Panc1 (cell line): ENCODE data around the gene DAAM2. TPM values are rescaled to one million over a fixed set of nuclear protein-coding genes. Genes with fewer than 3 reads are reported as not detected.

Source experiments
- ATAC-seq: fragments of 200-7000 bp; cut with Tn5 transposase; 2 replicates; pipeline ENCODE4 v1.9.1; 2020; ENCODE audit warnings: mild to moderate bottlenecking, moderate library complexity
- Bru-seq: library from RNA; stranded (reverse); fragments of 400-500 nt; gene quantifications from one replicate; lab custom pipeline; 2021; lab: Mats Ljungman, UMichigan
- BruChase-seq, 2 experiments: library from RNA; stranded (reverse); fragments of 400-500 nt; gene quantifications; one replicate each; lab custom pipeline; 2021; lab: Mats Ljungman, UMichigan
- BruUV-seq: library from RNA; stranded (reverse); fragments of 400-500 nt; replicated peaks from 2 replicates; lab custom pipeline; 2021; lab: Mats Ljungman, UMichigan
- CTCF ChIA-PET: fragments of 300-600 bp; sonication (Branson Sonifier 250); formaldehyde crosslinking; loops from one replicate; lab custom pipeline; 2022; ENCODE audit warnings: antibody characterized with exemption; lab: Charles Lee
- POLR2A ChIA-PET: fragments of 300-600 bp; sonication (Branson Sonifier 250); formaldehyde crosslinking; loops from one replicate; lab custom pipeline; 2022; ENCODE audit warnings: antibody characterized with exemption; lab: Charles Lee
- DNase-seq: peaks from one replicate; pipeline ENCODE4 v3.0.0-alpha.2; 2010; ENCODE audit warnings: low read depth, low spot score
- H3K27ac ChIP-seq: 2 replicates; pipeline ENCODE4 v1.5.1; 2011; ENCODE audit warnings: mild to moderate bottlenecking, low read length, inconsistent platforms
- H3K27me3 ChIP-seq: fragments of 200-500 bp; sonication (Bioruptor generic); 2 replicates; pipeline ENCODE4 v1.6.0; 2014; ENCODE audit warnings: low read length, inconsistent platforms; ENCODE audit not compliant: control insufficient read depth, insufficient read depth
- H3K36me3 ChIP-seq: fragments of 200-500 bp; sonication (Bioruptor generic); 2 replicates; pipeline ENCODE4 v1.5.1; 2014; ENCODE audit warnings: inconsistent platforms, mild to moderate bottlenecking, low read length, moderate library complexity; ENCODE audit not compliant: control insufficient read depth, insufficient read depth
- H3K4me1 ChIP-seq: 2 replicates; pipeline ENCODE4 v1.5.1; 2011; ENCODE audit warnings: inconsistent platforms, mild to moderate bottlenecking, low read length, moderate library complexity; ENCODE audit not compliant: control insufficient read depth, insufficient read depth
- H3K4me3 ChIP-seq, 2 experiments: 2 replicates each; pipeline ENCODE4 v1.5.1; 2011 to 2012; ENCODE audit warnings: low read depth in 2 of 2, low read length in 2 of 2, mild to moderate bottlenecking in 2 of 2, inconsistent platforms in 1 of 2, moderate library complexity in 1 of 2
- H3K9me3 ChIP-seq: fragments of 200-500 bp; sonication (Bioruptor generic); 2 replicates; pipeline ENCODE4 v1.5.1; 2014; ENCODE audit warnings: low read depth, mild to moderate bottlenecking, inconsistent platforms, low read length, moderate library complexity; ENCODE audit not compliant: control insufficient read depth, insufficient read depth
- POLR2AphosphoS5 ChIP-seq: IDR thresholded peaks from 2 replicates; pipeline ENCODE4 v1.6.1; 2012; ENCODE audit warnings: mild to moderate bottlenecking, low read depth, low read length, moderate library complexity
- SIN3A ChIP-seq: IDR thresholded peaks from 2 replicates; pipeline ENCODE4 v1.6.1; 2012; ENCODE audit warnings: low read depth, mild to moderate bottlenecking, low read length, moderate library complexity, borderline replicate concordance; ENCODE audit not compliant: insufficient read depth
- TCF7L2 ChIP-seq: IDR thresholded peaks from 2 replicates; pipeline ENCODE4 v1.6.1; 2011; ENCODE audit warnings: mild to moderate bottlenecking, low read depth, low read length, inconsistent platforms
- in situ Hi-C: cut with HindIII; loops from 2 replicates; pipeline ENCODE4 v1.10.0; 2016; ENCODE audit warnings: low sequenced_read_pairs, low pct_unique_long_range_greater_than_20kb
- intact Hi-C: fragments of 100-400 bp; cut with micrococcal nuclease; formaldehyde crosslinking; loops from one replicate; pipeline ENCODE4 v1.10.0; 2022; ENCODE audit not compliant: unreplicated experiment
- long read RNA-seq: library from polyadenylated mRNA; unstranded; transcript quantifications from one replicate; pipeline ENCODE4 v2.0.0, GENCODE V29; 2021; ENCODE audit not compliant: unreplicated experiment
- polyA plus RNA-seq: library from polyadenylated mRNA; unstranded; fragments of >200 nt; gene quantifications from one replicate; pipeline ENCODE4 v1.2.1, GENCODE V29; 2012; ENCODE audit warnings: missing spikeins; ENCODE audit not compliant: insufficient read length
- total RNA-seq: library from RNA; stranded (reverse); gene quantifications from one replicate; pipeline ENCODE4 v1.2.1, GENCODE V29; 2021; ENCODE audit not compliant: unreplicated experiment
- TF ChIP-seq, protein P1 (sequence below): fragments of 450-650 bp; IDR thresholded peaks from 2 replicates; pipeline ENCODE4 v1.5.1; 2017; ENCODE audit warnings: mild to moderate bottlenecking
- TF ChIP-seq, protein P2 (sequence below), 2 experiments: IDR thresholded peaks; 2 replicates each; pipeline ENCODE4 v1.6.1; 2011 to 2012; ENCODE audit warnings: low read depth in 2 of 2, control low read depth in 1 of 2, low read length in 1 of 2, mild to moderate bottlenecking in 1 of 2, moderate library complexity in 1 of 2; ENCODE audit not compliant: insufficient read depth in 1 of 2

Gene DAAM2
- not detected for total RNA-seq
- not detected for polyA plus RNA-seq
- percentile 3 among the genes with signal in this experiment for Bru-seq, nascent RNA
- BruChase-seq, experiment 1, labeled RNA remaining after a 2-hour chase, result percentile 1 among the genes with signal in this experiment
- percentile 1 among the genes with signal in this experiment for BruChase-seq, experiment 2, labeled RNA remaining after a 6-hour chase
- long read RNA-seq, result 0 reads

DNA sequence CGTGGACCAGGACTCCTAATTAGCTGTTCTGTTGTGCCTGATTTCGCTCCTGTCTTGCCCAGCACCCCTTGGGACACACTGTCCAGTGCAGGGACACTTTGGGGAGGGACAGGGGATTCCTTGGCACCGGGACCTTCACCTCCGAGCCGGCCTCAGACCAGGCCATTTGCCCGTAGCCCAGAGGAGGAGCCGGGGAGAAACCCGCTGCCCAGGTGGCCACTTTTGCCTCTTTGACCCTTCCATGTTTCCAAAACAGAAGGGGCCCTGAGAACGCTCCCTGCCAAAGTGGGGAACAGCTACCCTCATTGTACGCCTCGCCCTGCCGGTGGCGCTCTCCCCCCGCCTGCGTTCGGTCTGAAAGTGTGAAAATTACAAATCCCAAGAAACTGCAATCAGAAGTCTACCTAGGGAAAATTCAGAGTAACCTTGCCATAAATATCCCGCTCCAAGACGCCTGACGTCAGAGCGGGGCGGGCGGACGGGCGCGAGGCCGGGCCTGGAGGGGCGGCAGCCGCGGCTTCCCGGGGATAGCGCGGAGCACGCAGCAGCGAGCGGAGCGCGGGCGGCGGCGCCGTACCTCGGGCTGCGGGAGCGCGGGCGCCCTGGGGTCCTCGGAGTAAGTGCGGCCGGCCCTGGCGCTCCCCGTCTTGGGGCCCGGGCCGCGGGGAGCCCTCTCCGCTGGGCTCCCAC lies at the start of gene DAAM2:
DAAM2 (plus strand) TSS at position 527 of the 690 bp plus-strand sequence. CDS start 63,927 bp downstream, outside the sequence.
- DNase-seq, result no peak
- no peak within 1 kb of the TSS for H3K27ac ChIP-seq
- intact Hi-C loops, result no loop called here
- ATAC-seq, result peak; percentile 72
- peak within 1 kb of the TSS; percentile 20 to 30; a peak in 3 of 4 replicates for H3K4me3 ChIP-seq
- BruUV-seq, result no TSS peak
- no peak for TF ChIP-seq SIN3A
- TF ChIP-seq TCF7L2, result no peak
- TF ChIP-seq, protein P1, sequence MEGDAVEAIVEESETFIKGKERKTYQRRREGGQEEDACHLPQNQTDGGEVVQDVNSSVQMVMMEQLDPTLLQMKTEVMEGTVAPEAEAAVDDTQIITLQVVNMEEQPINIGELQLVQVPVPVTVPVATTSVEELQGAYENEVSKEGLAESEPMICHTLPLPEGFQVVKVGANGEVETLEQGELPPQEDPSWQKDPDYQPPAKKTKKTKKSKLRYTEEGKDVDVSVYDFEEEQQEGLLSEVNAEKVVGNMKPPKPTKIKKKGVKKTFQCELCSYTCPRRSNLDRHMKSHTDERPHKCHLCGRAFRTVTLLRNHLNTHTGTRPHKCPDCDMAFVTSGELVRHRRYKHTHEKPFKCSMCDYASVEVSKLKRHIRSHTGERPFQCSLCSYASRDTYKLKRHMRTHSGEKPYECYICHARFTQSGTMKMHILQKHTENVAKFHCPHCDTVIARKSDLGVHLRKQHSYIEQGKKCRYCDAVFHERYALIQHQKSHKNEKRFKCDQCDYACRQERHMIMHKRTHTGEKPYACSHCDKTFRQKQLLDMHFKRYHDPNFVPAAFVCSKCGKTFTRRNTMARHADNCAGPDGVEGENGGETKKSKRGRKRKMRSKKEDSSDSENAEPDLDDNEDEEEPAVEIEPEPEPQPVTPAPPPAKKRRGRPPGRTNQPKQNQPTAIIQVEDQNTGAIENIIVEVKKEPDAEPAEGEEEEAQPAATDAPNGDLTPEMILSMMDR, result no peak
- peaks cover 19% of the 10 kb centered on the region; the same call in 1 of the 2 replicates for H3K27me3 ChIP-seq
- POLR2A ChIA-PET, result no interaction called here
- H3K4me1 ChIP-seq, result no peaks in the 10 kb centered on the region; the same call in 1 of the 2 replicates
- no peaks in the 10 kb centered on the region for H3K36me3 ChIP-seq
- CTCF ChIA-PET, result interaction anchor here (0.7 kb wide), 1 partner anchor 792 kb away, joined by 6 read pairs; no protein-coding TSS in a partner anchor
- H3K9me3 ChIP-seq, result no peaks in the 10 kb centered on the region
- in situ Hi-C loops, result no loop called here

DNA sequence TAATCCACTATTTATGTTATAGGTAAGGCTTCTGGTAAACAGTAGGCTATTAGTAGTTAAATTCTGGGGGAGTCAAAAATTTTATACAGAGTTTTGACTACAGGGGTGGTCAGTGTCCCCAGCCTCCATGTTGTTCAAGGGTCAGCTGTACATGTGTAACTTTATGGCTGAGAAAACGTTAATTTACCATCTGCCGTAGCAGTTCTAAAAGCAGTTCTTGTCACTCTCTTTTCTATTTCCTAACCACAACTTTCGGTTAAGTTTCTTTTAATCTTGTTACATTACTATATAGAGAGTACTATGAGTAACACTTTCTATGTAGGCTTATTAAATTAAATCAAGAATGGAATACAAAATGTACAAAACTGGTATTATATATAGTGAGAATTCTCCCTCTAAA lies 45.4 kb upstream of the DAAM2 start:
- no peak for TF ChIP-seq POLR2AphosphoS5
- no peak for TF ChIP-seq TCF7L2
- TF ChIP-seq, protein P1, result no peak
- no peak for TF ChIP-seq SIN3A
- TF ChIP-seq, protein P2, sequence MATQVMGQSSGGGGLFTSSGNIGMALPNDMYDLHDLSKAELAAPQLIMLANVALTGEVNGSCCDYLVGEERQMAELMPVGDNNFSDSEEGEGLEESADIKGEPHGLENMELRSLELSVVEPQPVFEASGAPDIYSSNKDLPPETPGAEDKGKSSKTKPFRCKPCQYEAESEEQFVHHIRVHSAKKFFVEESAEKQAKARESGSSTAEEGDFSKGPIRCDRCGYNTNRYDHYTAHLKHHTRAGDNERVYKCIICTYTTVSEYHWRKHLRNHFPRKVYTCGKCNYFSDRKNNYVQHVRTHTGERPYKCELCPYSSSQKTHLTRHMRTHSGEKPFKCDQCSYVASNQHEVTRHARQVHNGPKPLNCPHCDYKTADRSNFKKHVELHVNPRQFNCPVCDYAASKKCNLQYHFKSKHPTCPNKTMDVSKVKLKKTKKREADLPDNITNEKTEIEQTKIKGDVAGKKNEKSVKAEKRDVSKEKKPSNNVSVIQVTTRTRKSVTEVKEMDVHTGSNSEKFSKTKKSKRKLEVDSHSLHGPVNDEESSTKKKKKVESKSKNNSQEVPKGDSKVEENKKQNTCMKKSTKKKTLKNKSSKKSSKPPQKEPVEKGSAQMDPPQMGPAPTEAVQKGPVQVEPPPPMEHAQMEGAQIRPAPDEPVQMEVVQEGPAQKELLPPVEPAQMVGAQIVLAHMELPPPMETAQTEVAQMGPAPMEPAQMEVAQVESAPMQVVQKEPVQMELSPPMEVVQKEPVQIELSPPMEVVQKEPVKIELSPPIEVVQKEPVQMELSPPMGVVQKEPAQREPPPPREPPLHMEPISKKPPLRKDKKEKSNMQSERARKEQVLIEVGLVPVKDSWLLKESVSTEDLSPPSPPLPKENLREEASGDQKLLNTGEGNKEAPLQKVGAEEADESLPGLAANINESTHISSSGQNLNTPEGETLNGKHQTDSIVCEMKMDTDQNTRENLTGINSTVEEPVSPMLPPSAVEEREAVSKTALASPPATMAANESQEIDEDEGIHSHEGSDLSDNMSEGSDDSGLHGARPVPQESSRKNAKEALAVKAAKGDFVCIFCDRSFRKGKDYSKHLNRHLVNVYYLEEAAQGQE (IDR thresholded peaks at IDR 0.05; ENCODE audit: insufficient read depth in 1 of 2, low read depth in 2 of 2, low read length in 1 of 2), result no peak
- intact Hi-C loops, result no loop called here

More for the DNA sequence above, 45.4 kb upstream of the DAAM2 start:
- ATAC-seq, result no peak
- Histone ChIP-seq H3K27ac (no peak overlapping the region), H3K9me3 (no peaks in the 10 kb centered on the region), H3K4me1 (no peaks in the 10 kb centered on the region), H3K36me3 (no peaks in the 10 kb centered on the region), H3K27me3 (no peaks in the 10 kb centered on the region), H3K4me3 (no peak overlapping the region)
- in situ Hi-C loops, result no loop called here
- DNase-seq, result no peak
- BruUV-seq, result no TSS peak
- ChIA-PET POLR2A (no interaction called here), CTCF (no interaction called here)
